Tibial artery (tissue), 4 donors: Measurements from ENCODE around the gene IMMP2L.

Source experiments
- DNase-seq, 2 donors: peaks; one replicate each; pipeline ENCODE4 v3.0.0-alpha.2; 2019
- H3K27ac ChIP-seq, 2 donors: fragments of 200-600 bp; sonication (generic) in 1 of 2; 1 replicate in 1 of 2; 2 replicates in 1 of 2; pipeline ENCODE4 v1.5.1; 2018 to 2019; ENCODE audit warnings: mild to moderate bottlenecking in 1 of 2
- H3K27me3 ChIP-seq, 2 donors: fragments of 200-600 bp; sonication (generic) in 1 of 2; one replicate each; pipeline versions ENCODE4 v1.5.1 to v1.6.0; 2016 to 2019
- H3K36me3 ChIP-seq, 3 donors: fragments of 200-600 bp; sonication (generic) in 2 of 3; one replicate each; pipeline ENCODE4 v1.5.1; 2016 to 2019; ENCODE audit warnings: mild to moderate bottlenecking in 2 of 3
- H3K4me1 ChIP-seq, 4 donors: fragments of 200-600 bp; sonication (generic) in 2 of 4; 1 replicate in 3 of 4; 2 replicates in 1 of 4; pipeline ENCODE4 v1.5.1; 2016 to 2019
- H3K4me3 ChIP-seq, 2 donors: fragments of 200-600 bp; sonication (generic) in 1 of 2; 1 replicate in 1 of 2; 2 replicates in 1 of 2; pipeline ENCODE4 v1.5.1; 2018 to 2019; ENCODE audit warnings: mild to moderate bottlenecking in 2 of 2
- H3K9me3 ChIP-seq, 3 donors: fragments of 200-600 bp; sonication (generic) in 1 of 3; one replicate each; pipeline ENCODE4 v1.5.1; 2016 to 2019
- intact Hi-C: fragments of 100-400 bp; cut with DNase I; formaldehyde crosslinking; loops from one replicate; pipeline ENCODE4 v1.15.0; 2023; ENCODE audit warnings: low total_unique reads
- TF ChIP-seq, protein P1 (sequence below), 2 experiments: fragments of 200-600 bp in 1 of 2; fragments of 450-650 bp in 1 of 2; IDR thresholded peaks; one replicate each; pipeline ENCODE4 v1.5.1; 2017 to 2019; ENCODE audit warnings: antibody characterized with exemption in 2 of 2, mild to moderate bottlenecking in 1 of 2, moderate library complexity in 1 of 2

IMMP2L gene

DNA sequence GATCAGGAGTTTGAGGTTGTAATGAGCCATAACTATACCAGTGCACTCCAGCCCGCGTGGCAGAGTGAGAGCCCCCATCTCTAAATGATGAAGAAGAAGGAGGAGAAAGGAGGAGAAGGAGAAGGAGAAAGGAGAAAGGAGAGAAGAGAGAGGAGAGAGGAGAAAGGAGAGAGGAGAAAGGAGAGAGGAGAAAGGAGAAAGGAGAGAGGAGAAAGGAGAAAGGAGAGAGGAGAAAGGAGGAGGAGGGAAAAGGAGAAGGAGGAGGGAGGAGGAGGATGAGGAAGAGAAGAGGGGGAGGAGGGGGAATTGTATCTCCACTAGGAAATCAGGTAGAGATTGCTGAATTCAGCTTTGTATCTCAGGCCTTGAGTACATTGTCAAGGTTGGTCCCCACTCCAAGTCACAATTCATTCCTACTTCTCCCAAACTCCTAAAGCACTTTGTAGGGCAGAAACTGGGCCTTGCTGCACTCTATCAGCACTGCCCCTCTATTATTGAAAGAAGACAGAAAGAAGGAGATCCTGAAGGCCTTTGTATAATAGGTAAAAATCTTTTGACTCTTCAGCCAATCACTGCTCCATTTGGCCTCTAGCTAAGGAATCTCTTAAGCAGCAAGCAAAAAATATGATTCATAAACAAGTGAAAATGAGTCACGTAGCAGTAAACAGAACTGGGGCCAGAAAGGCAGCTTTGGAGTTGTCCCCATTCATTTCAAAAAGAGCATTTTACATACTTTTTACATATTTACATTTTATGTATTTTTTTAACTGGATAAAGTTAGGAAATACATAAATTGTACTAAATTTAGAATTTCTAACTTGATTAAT, 178.0 kb downstream of the IMMP2L start:
- no peak for DNase-seq
- Histone ChIP-seq H3K4me3 (no peak overlapping the region), H3K9me3 (no peaks in the 10 kb centered on the region), H3K4me1 (peaks cover 0 to 4% (median 2%) of the 10 kb centered on the region in 4 donors), H3K27me3 (no peaks in the 10 kb centered on the region), H3K27ac (no peak overlapping the region), H3K36me3 (no peaks in the 10 kb centered on the region)
- intact Hi-C loops: no loop called here
- TF ChIP-seq, protein P1, sequence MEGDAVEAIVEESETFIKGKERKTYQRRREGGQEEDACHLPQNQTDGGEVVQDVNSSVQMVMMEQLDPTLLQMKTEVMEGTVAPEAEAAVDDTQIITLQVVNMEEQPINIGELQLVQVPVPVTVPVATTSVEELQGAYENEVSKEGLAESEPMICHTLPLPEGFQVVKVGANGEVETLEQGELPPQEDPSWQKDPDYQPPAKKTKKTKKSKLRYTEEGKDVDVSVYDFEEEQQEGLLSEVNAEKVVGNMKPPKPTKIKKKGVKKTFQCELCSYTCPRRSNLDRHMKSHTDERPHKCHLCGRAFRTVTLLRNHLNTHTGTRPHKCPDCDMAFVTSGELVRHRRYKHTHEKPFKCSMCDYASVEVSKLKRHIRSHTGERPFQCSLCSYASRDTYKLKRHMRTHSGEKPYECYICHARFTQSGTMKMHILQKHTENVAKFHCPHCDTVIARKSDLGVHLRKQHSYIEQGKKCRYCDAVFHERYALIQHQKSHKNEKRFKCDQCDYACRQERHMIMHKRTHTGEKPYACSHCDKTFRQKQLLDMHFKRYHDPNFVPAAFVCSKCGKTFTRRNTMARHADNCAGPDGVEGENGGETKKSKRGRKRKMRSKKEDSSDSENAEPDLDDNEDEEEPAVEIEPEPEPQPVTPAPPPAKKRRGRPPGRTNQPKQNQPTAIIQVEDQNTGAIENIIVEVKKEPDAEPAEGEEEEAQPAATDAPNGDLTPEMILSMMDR (IDR thresholded peaks at IDR 0.05): no peak

DNA sequence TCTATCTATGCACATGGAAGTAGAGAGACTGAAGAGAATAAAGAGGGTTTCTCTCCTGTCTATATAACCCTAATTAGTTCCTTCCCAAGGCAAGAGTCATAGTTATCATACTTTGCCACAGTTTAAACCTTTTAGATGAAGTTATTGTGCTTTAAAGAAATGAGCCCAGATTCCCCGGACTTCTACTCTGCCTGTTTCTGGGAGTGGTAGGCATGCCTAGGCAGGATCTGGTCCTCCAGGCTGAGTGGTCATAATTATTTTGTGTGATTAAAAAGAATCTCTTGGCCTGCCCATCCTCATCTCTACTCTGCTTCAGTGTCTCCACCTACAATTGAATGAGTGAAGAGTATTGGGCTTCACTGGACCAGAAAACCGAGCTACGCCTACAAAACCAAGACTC, 179.2 kb downstream of the IMMP2L start:
- H3K4me3 ChIP-seq: no peak overlapping the region
- no peak for DNase-seq
- no peaks in the 10 kb centered on the region for H3K36me3 ChIP-seq
- no peaks in the 10 kb centered on the region for H3K9me3 ChIP-seq
- H3K27me3 ChIP-seq: no peaks in the 10 kb centered on the region
- intact Hi-C loops: no loop called here
- TF ChIP-seq, protein P1 (IDR thresholded peaks at IDR 0.05): no peak
- no peak overlapping the region for H3K27ac ChIP-seq
- peaks cover 0 to 4% (median under 1%) of the 10 kb centered on the region in 4 donors for H3K4me1 ChIP-seq

DNA sequence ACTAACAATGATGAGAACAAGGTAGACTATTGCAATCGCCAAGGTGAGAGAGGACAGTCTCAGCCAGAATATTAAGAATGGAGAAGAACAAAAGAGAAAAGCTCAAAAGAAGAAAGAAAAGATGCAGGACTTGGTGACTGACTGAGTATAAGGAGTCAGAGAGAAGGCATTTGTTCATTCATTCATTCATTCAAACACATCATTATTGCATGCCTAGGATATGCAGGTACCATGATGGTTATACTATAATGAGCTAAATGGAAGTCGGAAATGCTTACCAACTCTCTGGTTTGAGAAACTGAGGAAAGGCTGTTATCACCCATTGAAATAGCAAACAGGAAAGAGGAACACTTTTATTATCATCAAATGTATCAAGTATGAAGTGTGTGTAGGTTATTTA, 180.7 kb downstream of the IMMP2L start:
- H3K9me3 ChIP-seq: no peaks in the 10 kb centered on the region
- no peaks in the 10 kb centered on the region for H3K36me3 ChIP-seq
- no peaks in the 10 kb centered on the region for H3K27me3 ChIP-seq
- DNase-seq: no peak
- H3K27ac ChIP-seq: no peak overlapping the region
- peaks cover 0 to 4% (median 0%) of the 10 kb centered on the region in 4 donors for H3K4me1 ChIP-seq
- TF ChIP-seq, protein P1 (IDR thresholded peaks at IDR 0.05): no peak
- H3K4me3 ChIP-seq: no peak overlapping the region
- intact Hi-C loops: no loop called here

DNA sequence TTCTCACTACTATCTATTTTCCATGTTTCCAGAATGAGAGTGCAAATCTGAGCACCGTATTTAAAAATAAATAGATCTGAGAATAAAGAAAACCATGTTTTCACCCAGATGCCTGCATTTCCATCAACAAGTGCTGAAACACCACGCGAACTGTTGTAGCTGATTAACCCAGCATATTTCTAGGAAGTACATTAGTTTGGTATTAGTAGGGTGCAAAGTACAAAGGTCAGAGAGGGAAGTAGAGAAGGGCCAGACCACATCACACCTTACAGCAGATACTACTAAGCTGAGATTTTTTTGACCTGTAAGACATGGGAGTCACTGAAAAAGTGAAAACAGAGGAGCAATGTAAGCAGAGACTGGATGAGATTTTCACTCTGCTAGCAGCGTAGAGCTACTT, 181.3 kb downstream of the IMMP2L start:
- no peaks in the 10 kb centered on the region for H3K36me3 ChIP-seq
- H3K4me3 ChIP-seq: no peak overlapping the region
- peaks cover 0 to 4% (median 0%) of the 10 kb centered on the region in 4 donors for H3K4me1 ChIP-seq
- DNase-seq: no peak
- no peaks in the 10 kb centered on the region for H3K27me3 ChIP-seq
- no peak overlapping the region for H3K27ac ChIP-seq
- no peaks in the 10 kb centered on the region for H3K9me3 ChIP-seq
- intact Hi-C loops: no loop called here
- TF ChIP-seq, protein P1 (IDR thresholded peaks at IDR 0.05): no peak

GRCh38 chr7:111374027-111374426, 188.3 kb downstream of the IMMP2L start:
- Histone ChIP-seq H3K27ac (no peak overlapping the region), H3K4me3 (no peak overlapping the region), H3K36me3 (no peaks in the 10 kb centered on the region), H3K9me3 (no peaks in the 10 kb centered on the region), H3K27me3 (no peaks in the 10 kb centered on the region), H3K4me1 (peaks cover 0 to 15% (median 4%) of the 10 kb centered on the region in 4 donors)
- TF ChIP-seq, protein P1 (IDR thresholded peaks at IDR 0.05): no peak
- intact Hi-C loops: no loop called here
- no peak for DNase-seq
